Hepatocyte (in vitro differentiated cells): ENCODE data around the gene TMIE. TPM values are rescaled to one million over a fixed set of nuclear protein-coding genes. Genes with fewer than 3 reads are reported as not detected.

ENCODE experiments used
- DNase-seq: peaks from one replicate; pipeline ENCODE4 v3.0.0-alpha.2; 2016; ENCODE audit warnings: low spot score
- H2AFZ ChIP-seq: fragments of 200-600 bp; sonication (generic); 2 replicates; pipeline ENCODE4 v1.6.0; 2016; ENCODE audit warnings: antibody characterized with exemption, mild to moderate bottlenecking
- H3K27ac ChIP-seq: fragments of 200-600 bp; sonication (generic); 2 replicates; pipeline ENCODE4 v1.5.1; 2016; ENCODE audit warnings: mild to moderate bottlenecking
- H3K27me3 ChIP-seq: fragments of 200-600 bp; sonication (generic); 2 replicates; pipeline ENCODE4 v1.6.1; 2016
- H3K36me3 ChIP-seq: fragments of 200-600 bp; sonication (generic); replicated peaks from 2 replicates; pipeline ENCODE4 v1.5.1; 2016; ENCODE audit warnings: low read depth; ENCODE audit not compliant: insufficient read depth
- H3K4me1 ChIP-seq: fragments of 200-600 bp; sonication (generic); 2 replicates; pipeline ENCODE4 v1.5.1; 2016; ENCODE audit warnings: mild to moderate bottlenecking, moderate library complexity; ENCODE audit not compliant: insufficient read depth
- H3K4me2 ChIP-seq: fragments of 200-600 bp; sonication (generic); 2 replicates; pipeline ENCODE4 v1.6.0; 2016
- H3K4me3 ChIP-seq: fragments of 200-600 bp; sonication (generic); 2 replicates; pipeline ENCODE4 v1.5.1; 2016; ENCODE audit warnings: mild to moderate bottlenecking
- H3K79me2 ChIP-seq: fragments of 200-600 bp; sonication (generic); 2 replicates; pipeline ENCODE4 v1.6.0; 2017; ENCODE audit warnings: mild to moderate bottlenecking
- H3K9me2 ChIP-seq: fragments of 200-600 bp; sonication (generic); replicated peaks from 2 replicates; pipeline ENCODE4 v1.6.0; 2017; ENCODE audit warnings: mild to moderate bottlenecking; ENCODE audit not compliant: insufficient read depth
- H3K9me3 ChIP-seq: fragments of 200-600 bp; sonication (generic); 2 replicates; pipeline ENCODE4 v1.5.1; 2016; ENCODE audit warnings: low read depth, mild to moderate bottlenecking
- H4K20me1 ChIP-seq: fragments of 200-600 bp; sonication (generic); 2 replicates; pipeline ENCODE4 v1.6.0; 2016; ENCODE audit warnings: mild to moderate bottlenecking; ENCODE audit not compliant: insufficient read depth, poor library complexity, severe bottlenecking
- CTCF ChIP-seq: fragments of 200-600 bp; sonication (generic); IDR thresholded peaks from 2 replicates; pipeline ENCODE4 v1.5.1; 2016; ENCODE audit warnings: antibody characterized with exemption, mild to moderate bottlenecking; ENCODE audit not compliant: poor library complexity
- EZH2 ChIP-seq: fragments of 200-600 bp; sonication (generic); IDR thresholded peaks from 2 replicates; pipeline ENCODE4 v1.6.1; 2016; ENCODE audit warnings: antibody characterized with exemption, mild to moderate bottlenecking, borderline replicate concordance
- EZH2phosphoT487 ChIP-seq: fragments of 200-600 bp; sonication (generic); IDR thresholded peaks from one replicate; pipeline ENCODE4 v1.6.1; 2018; ENCODE audit warnings: antibody characterized with exemption, mild to moderate bottlenecking, low read depth, moderate library complexity; ENCODE audit not compliant: unreplicated experiment, severe bottlenecking
- WGBS: methylation state at CpG from one replicate; pipeline ENCODE4 v1.1.6; 2016; ENCODE audit warnings: low lambda C conversion rate; ENCODE audit errors: missing lambda C conversion rate; 5-methylcytosine and 5-hydroxymethylcytosine counted together
- polyA plus RNA-seq: library from polyadenylated mRNA; unstranded; fragments of >200 nt; fragmentation: Nextera tagmentation; extraction: Ambion mirVana; gene quantifications from 2 replicates; pipeline ENCODE4 v1.2.1, GENCODE V29; 2016
- total RNA-seq: library from RNA; depleted of rRNA; stranded (reverse); fragments of >200 nt; gene quantifications from 2 replicates; pipeline ENCODE4 v1.2.3, GENCODE V29; 2014

TMIE gene
- total and polyA plus RNA-seq, 2 experiments from 2014 or later: 0.37 to 0.51 TPM

- Histone ChIP-seq H2AFZ (no peak overlapping the region), H3K4me2 (no peak overlapping the region), H3K9me2 (no peaks in the 10 kb centered on the region), H3K9me3 (no peaks in the 10 kb centered on the region), H4K20me1 (no peaks in the 10 kb centered on the region), H3K79me2 (no peaks in the 10 kb centered on the region), H3K36me3 (no peaks in the 10 kb centered on the region), H3K4me1 (no peaks in the 10 kb centered on the region), H3K4me3 (no peak overlapping the region), H3K27me3 (no peaks in the 10 kb centered on the region), H3K27ac (no peak overlapping the region)
- no peak for TF ChIP-seq EZH2phosphoT487
- no peak for TF ChIP-seq EZH2
- no peak for TF ChIP-seq CTCF
- DNase-seq: no peak
- WGBS: 95% methylated on average over 3 of the region's 3 CpGs
Observed at GRCh38 chr3:46731795-46732194, 30.6 kb downstream of the TMIE start.

GRCh38 chr3:46733026-46733800, 32.0 kb downstream of the TMIE start:
- WGBS: 87% methylated on average over 9 of the region's 9 CpGs
- DNase-seq: peak; percentile 1

GRCh38 chr3:46734773-46735172, 33.6 kb downstream of the TMIE start:
- DNase-seq: peak; percentile 1
- H4K20me1 ChIP-seq: no peaks in the 10 kb centered on the region
- H3K4me1 ChIP-seq: no peaks in the 10 kb centered on the region
- H3K79me2 ChIP-seq: no peaks in the 10 kb centered on the region
- 65% methylated on average over 4 of the region's 4 CpGs for WGBS
- no peak for TF ChIP-seq CTCF
- no peak for TF ChIP-seq EZH2
- no peak for TF ChIP-seq EZH2phosphoT487
- no peaks in the 10 kb centered on the region for H3K36me3 ChIP-seq
- no peak overlapping the region for H3K4me3 ChIP-seq
- no peak overlapping the region for H3K4me2 ChIP-seq
- H3K9me3 ChIP-seq: no peaks in the 10 kb centered on the region
- H2AFZ ChIP-seq: no peak overlapping the region
- no peaks in the 10 kb centered on the region for H3K27me3 ChIP-seq
- no peak overlapping the region for H3K27ac ChIP-seq
- H3K9me2 ChIP-seq: no peaks in the 10 kb centered on the region

More at GRCh38 chr3:46733026-46733800, 32.0 kb downstream of the TMIE start:
- no peaks in the 10 kb centered on the region for H3K27me3 ChIP-seq
- H3K4me2 ChIP-seq: no peak overlapping the region
- H3K9me3 ChIP-seq: no peaks in the 10 kb centered on the region
- no peak overlapping the region for H3K27ac ChIP-seq
- H3K4me1 ChIP-seq: no peaks in the 10 kb centered on the region
- no peaks in the 10 kb centered on the region for H4K20me1 ChIP-seq
- no peaks in the 10 kb centered on the region for H3K79me2 ChIP-seq
- H3K9me2 ChIP-seq: no peaks in the 10 kb centered on the region
- H3K4me3 ChIP-seq: no peak overlapping the region
- TF ChIP-seq CTCF (no peak), EZH2 (no peak), EZH2phosphoT487 (no peak)
- H2AFZ ChIP-seq: no peak overlapping the region
- no peaks in the 10 kb centered on the region for H3K36me3 ChIP-seq
